Astrocyte (in vitro differentiated cells and primary cell): ENCODE measurements around the gene RDH13. TPM values are rescaled to one million over a fixed set of nuclear protein-coding genes. Genes with fewer than 3 reads are reported as not detected.

Experiments
- DNase-seq: peaks from one replicate; pipeline ENCODE4 v3.0.0-alpha.2; 2010; ENCODE audit warnings: low read depth
- FAIRE-seq: peaks from 2 replicates; lab custom pipeline; 2011; peaks lifted over from hg19 to GRCh38; lab: Jason Lieb, UNC
- H2AFZ ChIP-seq: 2 replicates; pipeline ENCODE4 v1.6.0; 2012; ENCODE audit warnings: low read depth, low read length, inconsistent platforms
- H3K27ac ChIP-seq: 2 replicates; pipeline ENCODE4 v1.5.1; 2011; ENCODE audit warnings: low read depth, low read length, inconsistent platforms
- H3K27me3 ChIP-seq: 2 replicates; pipeline ENCODE4 v1.6.0; 2011; ENCODE audit warnings: low read length, inconsistent platforms; ENCODE audit not compliant: insufficient read depth
- H3K36me3 ChIP-seq: 2 replicates; pipeline ENCODE4 v1.5.1; 2011; ENCODE audit warnings: low read length, inconsistent platforms; ENCODE audit not compliant: insufficient read depth
- H3K4me1 ChIP-seq: 2 replicates; pipeline ENCODE4 v1.5.1; 2011; ENCODE audit warnings: low read length, inconsistent platforms; ENCODE audit not compliant: insufficient read depth
- H3K4me2 ChIP-seq: 2 replicates; pipeline ENCODE4 v1.6.0; 2012; ENCODE audit warnings: low read length, inconsistent platforms
- H3K4me3 ChIP-seq: 2 replicates; pipeline ENCODE4 v1.5.1; 2011; ENCODE audit warnings: low read depth, mild to moderate bottlenecking, low read length, inconsistent platforms; ENCODE audit not compliant: insufficient read depth
- H3K79me2 ChIP-seq: 2 replicates; pipeline ENCODE4 v1.6.0; 2012; ENCODE audit warnings: mild to moderate bottlenecking, low read length, inconsistent platforms; ENCODE audit not compliant: insufficient read depth
- H3K9ac ChIP-seq: 2 replicates; pipeline ENCODE4 v1.6.0; 2012; ENCODE audit warnings: mild to moderate bottlenecking, low read length, inconsistent platforms
- H3K9me3 ChIP-seq: 2 replicates; pipeline ENCODE4 v1.5.1; 2012; ENCODE audit warnings: low read depth, mild to moderate bottlenecking, low read length, inconsistent platforms; ENCODE audit not compliant: insufficient read depth
- H4K20me1 ChIP-seq: 2 replicates; pipeline ENCODE4 v1.6.0; 2012; ENCODE audit warnings: low read length, inconsistent platforms; ENCODE audit not compliant: insufficient read depth
- H3K27ac Mint-ChIP-seq: one replicate; pipeline ENCODE4 v1.8.0; 2021; ENCODE audit warnings: mild to moderate bottlenecking, mixed read lengths; ENCODE audit not compliant: unreplicated experiment
- H3K27me3 Mint-ChIP-seq: one replicate; pipeline ENCODE4 v1.8.0; 2021; ENCODE audit warnings: low read depth, mixed read lengths; ENCODE audit not compliant: unreplicated experiment
- H3K36me3 Mint-ChIP-seq: one replicate; pipeline ENCODE4 v1.8.0; 2021; ENCODE audit warnings: low read depth, mixed read lengths; ENCODE audit not compliant: unreplicated experiment
- H3K4me1 Mint-ChIP-seq: one replicate; pipeline ENCODE4 v1.8.0; 2021; ENCODE audit warnings: low read depth, mixed read lengths; ENCODE audit not compliant: unreplicated experiment
- H3K4me3 Mint-ChIP-seq: one replicate; pipeline ENCODE4 v1.8.0; 2021; ENCODE audit warnings: mild to moderate bottlenecking, moderate library complexity, mixed read lengths; ENCODE audit not compliant: unreplicated experiment
- H3K9me3 Mint-ChIP-seq: one replicate; pipeline ENCODE4 v1.8.0; 2021; ENCODE audit warnings: mild to moderate bottlenecking, mixed read lengths; ENCODE audit not compliant: unreplicated experiment
- CTCF ChIP-seq: IDR thresholded peaks from 2 replicates; pipeline ENCODE4 v1.5.1; 2011; ENCODE audit warnings: low read depth, mild to moderate bottlenecking, inconsistent platforms, low read length, moderate library complexity; ENCODE audit not compliant: insufficient read depth
- EZH2 ChIP-seq: IDR thresholded peaks from 2 replicates; pipeline ENCODE4 v1.6.1; 2012; ENCODE audit warnings: mild to moderate bottlenecking, low read length, inconsistent platforms; ENCODE audit not compliant: insufficient read depth
- total RNA-seq: library from RNA; stranded (reverse); gene quantifications from 2 replicates; pipeline ENCODE4 v1.2.1, GENCODE V29; 2021

Gene RDH13
- total RNA-seq, 1 donor from 2014 or later = 22.6 TPM

GRCh38 chr19:55075371-55075998 is 12.5 kb upstream of the RDH13 start, which contains the start of gene EPS8L1:
TSS of gene EPS8L1 (plus strand) at chr19:55075869. CDS start at chr19:55076445, 576 bp downstream.
- H3K36me3 ChIP-seq = no peaks in the 10 kb centered on the region
- H3K9me3 ChIP-seq = no peaks in the 10 kb centered on the region
- DNase-seq (no peak), FAIRE-seq (no peak)
- H3K9ac ChIP-seq = no peak within 1 kb of the TSS
- no peak within 1 kb of the TSS for H3K4me3 Mint-ChIP-seq
- peaks cover 2% of the 10 kb centered on the region for H3K36me3 Mint-ChIP-seq
- no peak within 1 kb of the TSS for H3K4me2 ChIP-seq
- H2AFZ ChIP-seq = no peak within 1 kb of the TSS
- H3K79me2 ChIP-seq = no peaks in the 10 kb centered on the region
- TF ChIP-seq CTCF (no peak), EZH2 (no peak)
- H3K27ac Mint-ChIP-seq = no peak within 1 kb of the TSS
- no peaks in the 10 kb centered on the region for H3K4me1 Mint-ChIP-seq
- H3K27me3 Mint-ChIP-seq = peaks cover 55% of the 10 kb centered on the region
- H4K20me1 ChIP-seq = no peaks in the 10 kb centered on the region
- no peaks in the 10 kb centered on the region for H3K4me1 ChIP-seq
- no peak within 1 kb of the TSS for H3K4me3 ChIP-seq
- H3K27ac ChIP-seq = no peak within 1 kb of the TSS
- peaks cover 19% of the 10 kb centered on the region for H3K27me3 ChIP-seq
- H3K9me3 Mint-ChIP-seq = peaks cover 2% of the 10 kb centered on the region

GRCh38 chr19:55071913-55072312 is 9.0 kb upstream of the RDH13 start:
- Mint-ChIP-seq H3K9me3 (peaks cover 3% of the 10 kb centered on the region), H3K36me3 (peaks cover 1% of the 10 kb centered on the region), H3K27ac (no peak overlapping the region), H3K27me3 (peaks cover 64% of the 10 kb centered on the region), H3K4me1 (peaks cover 8% of the 10 kb centered on the region), H3K4me3 (no peak overlapping the region)
- no peaks in the 10 kb centered on the region for H3K4me1 ChIP-seq
- no peak overlapping the region for H3K27ac ChIP-seq
- DNase-seq = no peak
- H3K9me3 ChIP-seq = no peaks in the 10 kb centered on the region
- H4K20me1 ChIP-seq = no peaks in the 10 kb centered on the region
- H2AFZ ChIP-seq = no peak overlapping the region
- H3K4me3 ChIP-seq = no peak overlapping the region
- no peaks in the 10 kb centered on the region for H3K79me2 ChIP-seq
- peaks cover 25% of the 10 kb centered on the region for H3K27me3 ChIP-seq
- H3K36me3 ChIP-seq = no peaks in the 10 kb centered on the region
- H3K9ac ChIP-seq = no peak overlapping the region
- TF ChIP-seq CTCF (no peak), EZH2 (no peak)
- H3K4me2 ChIP-seq = no peak overlapping the region
- FAIRE-seq = no peak

DNA sequence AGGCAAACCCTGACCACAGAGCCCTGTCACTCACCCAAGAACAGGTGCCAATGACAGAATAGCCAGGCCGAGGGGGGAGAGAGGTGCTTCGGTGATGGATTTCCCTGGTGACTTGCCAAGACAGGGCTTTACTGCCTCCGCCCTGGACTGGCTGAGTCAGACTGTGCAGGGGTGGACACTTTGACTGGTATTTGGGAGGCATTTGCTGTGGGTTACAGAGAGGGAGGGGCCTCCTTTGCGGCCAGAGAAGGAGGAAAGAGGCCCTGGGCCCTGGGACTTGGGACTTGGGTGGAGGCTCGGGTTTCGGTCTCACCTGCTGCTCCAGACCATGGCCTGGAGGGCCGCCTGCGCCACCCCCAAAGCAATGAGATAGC is 8.2 kb upstream of the RDH13 start:
- H3K9me3 ChIP-seq = no peaks in the 10 kb centered on the region
- Mint-ChIP-seq H3K27me3 (peaks cover 66% of the 10 kb centered on the region), H3K27ac (no peak overlapping the region), H3K9me3 (peaks cover 6% of the 10 kb centered on the region), H3K36me3 (no peaks in the 10 kb centered on the region), H3K4me3 (no peak overlapping the region), H3K4me1 (peaks cover 8% of the 10 kb centered on the region)
- peak; percentile 66 for DNase-seq
- H3K9ac ChIP-seq = no peak overlapping the region
- peaks cover 27% of the 10 kb centered on the region for H3K27me3 ChIP-seq
- no peak for FAIRE-seq
- H3K4me3 ChIP-seq = no peak overlapping the region
- H3K27ac ChIP-seq = no peak overlapping the region
- no peak overlapping the region for H3K4me2 ChIP-seq
- H3K4me1 ChIP-seq = no peaks in the 10 kb centered on the region
- H3K79me2 ChIP-seq = no peaks in the 10 kb centered on the region
- H3K36me3 ChIP-seq = no peaks in the 10 kb centered on the region
- no peak overlapping the region for H2AFZ ChIP-seq
- H4K20me1 ChIP-seq = no peaks in the 10 kb centered on the region
- TF ChIP-seq CTCF = no peak
- TF ChIP-seq EZH2 = no peak
